ENCODE data around the gene UBAC2. TPM values are rescaled to one million over a fixed set of nuclear protein-coding genes. Genes with fewer than 3 reads are reported as not detected.

UBAC2 gene
- total RNA-seq, 1 donor from 2014 or later: 59.8 TPM

DNA sequence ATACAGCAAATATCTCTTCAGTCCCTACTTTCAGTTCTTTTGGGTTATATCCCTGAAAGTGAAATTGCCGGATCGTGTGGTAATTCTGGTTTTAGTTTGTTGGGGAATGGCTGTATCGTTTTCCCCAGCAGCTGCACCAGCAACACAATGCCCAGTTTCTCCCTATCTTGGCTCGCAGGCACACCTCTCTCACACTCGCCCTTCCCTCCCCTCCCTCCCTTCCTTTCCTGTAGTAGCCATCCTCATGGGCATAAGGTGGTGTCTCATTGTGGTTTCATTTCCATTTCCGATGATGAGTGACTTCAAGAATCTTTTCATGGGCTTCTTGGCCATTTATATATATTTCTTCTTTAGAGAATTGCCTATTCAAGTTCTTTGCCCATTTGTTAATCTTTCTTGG, 66.2 kb downstream of the UBAC2 start:
- no peak overlapping the region for H3K27ac Mint-ChIP-seq (ENCODE audit: unreplicated experiment)
- H3K36me3 Mint-ChIP-seq (ENCODE audit: low read depth): peaks cover 2% of the 10 kb centered on the region
- DNase-seq (ENCODE audit: low read depth, low spot score): no peak
- H3K4me1 Mint-ChIP-seq: peaks cover 4% of the 10 kb centered on the region
- H3K9me3 Mint-ChIP-seq: no peaks in the 10 kb centered on the region
- TF ChIP-seq, protein P1, sequence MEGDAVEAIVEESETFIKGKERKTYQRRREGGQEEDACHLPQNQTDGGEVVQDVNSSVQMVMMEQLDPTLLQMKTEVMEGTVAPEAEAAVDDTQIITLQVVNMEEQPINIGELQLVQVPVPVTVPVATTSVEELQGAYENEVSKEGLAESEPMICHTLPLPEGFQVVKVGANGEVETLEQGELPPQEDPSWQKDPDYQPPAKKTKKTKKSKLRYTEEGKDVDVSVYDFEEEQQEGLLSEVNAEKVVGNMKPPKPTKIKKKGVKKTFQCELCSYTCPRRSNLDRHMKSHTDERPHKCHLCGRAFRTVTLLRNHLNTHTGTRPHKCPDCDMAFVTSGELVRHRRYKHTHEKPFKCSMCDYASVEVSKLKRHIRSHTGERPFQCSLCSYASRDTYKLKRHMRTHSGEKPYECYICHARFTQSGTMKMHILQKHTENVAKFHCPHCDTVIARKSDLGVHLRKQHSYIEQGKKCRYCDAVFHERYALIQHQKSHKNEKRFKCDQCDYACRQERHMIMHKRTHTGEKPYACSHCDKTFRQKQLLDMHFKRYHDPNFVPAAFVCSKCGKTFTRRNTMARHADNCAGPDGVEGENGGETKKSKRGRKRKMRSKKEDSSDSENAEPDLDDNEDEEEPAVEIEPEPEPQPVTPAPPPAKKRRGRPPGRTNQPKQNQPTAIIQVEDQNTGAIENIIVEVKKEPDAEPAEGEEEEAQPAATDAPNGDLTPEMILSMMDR (conservative IDR thresholded peaks at IDR 0.05): no peak
- no peaks in the 10 kb centered on the region for H3K27me3 Mint-ChIP-seq (ENCODE audit: low read depth)
- H3K4me3 Mint-ChIP-seq: no peak overlapping the region

DNA sequence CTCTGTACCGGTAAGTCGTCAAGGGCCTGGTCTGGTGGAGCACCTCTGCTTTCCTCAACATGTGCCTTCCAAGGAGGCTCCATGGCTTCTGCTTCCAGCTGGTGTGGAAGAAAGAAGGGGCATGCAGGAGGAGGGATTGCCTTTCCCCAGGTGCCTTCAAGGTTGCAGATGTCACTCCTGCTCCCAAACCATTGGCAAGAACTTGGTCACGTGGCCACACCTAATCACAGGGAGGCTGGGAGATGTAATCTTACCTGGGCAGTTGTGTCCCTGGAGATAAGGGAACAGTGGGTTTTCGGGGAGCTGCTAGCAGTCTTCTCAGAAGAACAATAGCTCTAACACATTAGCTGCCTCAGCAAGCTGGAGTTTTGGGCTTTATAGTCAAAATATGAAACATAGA, 67.3 kb downstream of the UBAC2 start:
- Mint-ChIP-seq H3K27me3 (ENCODE audit: low read depth) (no peaks in the 10 kb centered on the region), H3K27ac (ENCODE audit: unreplicated experiment) (no peak overlapping the region), H3K9me3 (peaks cover 3% of the 10 kb centered on the region), H3K4me3 (no peak overlapping the region), H3K36me3 (ENCODE audit: low read depth) (peaks cover 6% of the 10 kb centered on the region), H3K4me1 (peaks cover 4% of the 10 kb centered on the region)
- TF ChIP-seq, protein P1 (conservative IDR thresholded peaks at IDR 0.05): no peak
- DNase-seq (ENCODE audit: low read depth, low spot score): no peak

DNA sequence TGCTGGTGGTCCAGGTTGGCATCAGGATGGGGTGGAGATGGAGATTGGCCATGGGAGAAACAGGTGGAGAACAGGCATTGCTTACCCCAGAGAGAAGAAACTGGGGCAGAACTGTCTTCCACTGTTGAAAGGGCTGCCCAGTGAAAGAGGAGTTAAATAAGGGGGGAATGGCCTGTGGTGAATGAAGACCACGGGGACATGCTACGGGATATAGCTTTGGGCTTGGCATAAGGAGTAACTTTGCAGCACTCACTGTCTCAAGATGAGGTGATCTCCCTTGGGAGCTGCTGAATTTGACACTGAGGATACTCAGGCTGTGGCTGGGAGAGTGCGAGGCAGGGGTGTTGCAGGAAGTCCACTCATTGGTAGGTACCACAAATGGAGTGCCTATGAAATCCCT, 68.2 kb downstream of the UBAC2 start:
- no peaks in the 10 kb centered on the region for H3K27me3 Mint-ChIP-seq (ENCODE audit: low read depth)

DNA sequence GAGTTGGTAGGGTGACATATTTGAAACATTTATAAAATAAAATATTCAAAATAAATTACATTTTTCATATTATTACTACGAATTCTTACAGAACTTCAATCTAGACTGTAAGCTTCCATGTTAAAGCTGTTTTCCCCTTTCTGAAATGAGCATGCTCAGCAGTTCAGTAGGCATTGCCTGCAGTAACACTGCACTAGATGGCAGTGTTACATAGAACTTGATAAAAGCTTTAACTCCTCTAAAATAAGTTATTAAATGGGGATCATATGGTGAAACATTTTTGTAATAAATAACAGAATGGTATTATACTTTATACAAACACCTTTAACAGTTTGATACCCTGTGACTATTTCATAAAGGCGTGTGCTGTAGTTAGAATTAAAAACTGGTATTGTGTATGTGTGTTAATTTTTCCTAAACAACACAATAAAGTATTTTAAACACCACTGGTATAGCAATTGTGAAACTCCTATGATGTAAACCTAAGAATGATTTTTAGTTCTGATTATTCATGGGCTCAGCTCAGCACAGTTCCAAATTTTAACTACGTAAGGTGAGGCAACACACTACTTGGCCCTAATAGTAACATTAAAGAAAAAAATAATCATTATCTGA, 69.1 kb downstream of the UBAC2 start:
- Mint-ChIP-seq H3K4me1 (peaks cover 4% of the 10 kb centered on the region), H3K9me3 (peaks cover 3% of the 10 kb centered on the region), H3K4me3 (no peak overlapping the region), H3K36me3 (ENCODE audit: low read depth) (peaks cover 6% of the 10 kb centered on the region), H3K27me3 (ENCODE audit: low read depth) (no peaks in the 10 kb centered on the region), H3K27ac (ENCODE audit: unreplicated experiment) (no peak overlapping the region)
- TF ChIP-seq, protein P1 (conservative IDR thresholded peaks at IDR 0.05): peak; percentile 73
- DNase-seq (ENCODE audit: low read depth, low spot score): no peak

More for the DNA sequence above, 68.2 kb downstream of the UBAC2 start:
- no peak overlapping the region for H3K27ac Mint-ChIP-seq (ENCODE audit: unreplicated experiment)
- peaks cover 3% of the 10 kb centered on the region for H3K9me3 Mint-ChIP-seq
- DNase-seq (ENCODE audit: low read depth, low spot score): no peak
- peaks cover 6% of the 10 kb centered on the region for H3K36me3 Mint-ChIP-seq (ENCODE audit: low read depth)
- H3K4me3 Mint-ChIP-seq: no peak overlapping the region
- TF ChIP-seq, protein P1 (conservative IDR thresholded peaks at IDR 0.05): no peak
- peaks cover 4% of the 10 kb centered on the region for H3K4me1 Mint-ChIP-seq

DNA sequence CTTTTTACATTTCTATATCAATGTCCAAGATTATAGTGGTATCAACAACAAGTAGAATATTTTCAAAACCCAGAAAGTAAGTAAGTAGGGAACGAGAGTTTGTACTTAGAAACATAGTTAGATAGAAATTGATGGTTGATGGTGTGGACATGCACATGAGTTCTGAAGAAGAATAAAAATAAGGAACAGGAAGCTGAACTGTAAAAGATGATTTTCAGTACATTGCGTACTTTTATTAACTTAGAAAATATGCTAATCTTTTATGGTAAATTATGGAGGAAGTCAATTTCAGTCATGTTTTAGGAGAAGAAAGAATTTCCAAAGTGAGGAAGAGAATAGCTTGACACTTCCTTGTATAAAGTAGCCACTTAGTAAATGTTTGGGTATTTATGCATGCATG, 69.9 kb downstream of the UBAC2 start:
- Mint-ChIP-seq H3K4me1 (peaks cover 4% of the 10 kb centered on the region), H3K27me3 (ENCODE audit: low read depth) (no peaks in the 10 kb centered on the region), H3K36me3 (ENCODE audit: low read depth) (peaks cover 8% of the 10 kb centered on the region), H3K4me3 (no peak overlapping the region), H3K9me3 (peaks cover 3% of the 10 kb centered on the region), H3K27ac (ENCODE audit: unreplicated experiment) (no peak overlapping the region)
- DNase-seq (ENCODE audit: low read depth, low spot score): no peak
- TF ChIP-seq, protein P1 (conservative IDR thresholded peaks at IDR 0.05): no peak

Measured in neural crest cell (in vitro differentiated cells).